HG02840 (cell line): ENCODE data around the gene GUCY2C.
"Not testable (repeated sequence)": the region's sequence is repeated elsewhere in the genome, so short reads cannot be mapped to it uniquely, and the experiment has no call there.

Experiments used
- ATAC-seq: cut with Tn5 transposase; IDR thresholded peaks from one replicate; pipeline ENCODE4 v1.9.1; 2021; ENCODE audit warnings: mild to moderate bottlenecking, moderate library complexity, moderate number of reproducible peaks; ENCODE audit not compliant: unreplicated experiment, low FRiP score

GUCY2C gene

GRCh38 chr12:14689144-14689543 lies 7.3 kb downstream of the GUCY2C start:
- no peak for ATAC-seq

DNA sequence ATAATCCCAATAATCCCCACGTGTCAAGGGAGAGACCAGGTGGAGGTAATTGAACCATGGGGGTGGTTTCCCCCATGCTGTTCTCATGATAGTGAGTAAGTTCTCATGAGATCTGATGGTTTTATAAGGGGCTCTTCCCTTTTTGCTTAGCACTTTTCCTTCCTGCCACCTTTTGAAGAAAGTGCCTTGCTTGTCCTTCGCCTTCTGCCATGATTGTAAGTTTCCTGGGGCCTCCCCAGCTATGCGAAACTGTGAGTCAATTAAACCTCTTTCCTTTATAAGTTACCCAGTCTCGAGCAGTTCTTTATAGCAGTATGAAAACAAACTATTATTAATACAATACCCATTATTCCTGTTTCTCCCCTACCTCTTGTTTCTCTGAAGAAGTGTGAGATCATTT lies 14.2 kb downstream of the GUCY2C start:
- ATAC-seq: not testable (repeated sequence)

- no peak for ATAC-seq
Measured at GRCh38 chr12:14681625-14682024, 14.8 kb downstream of the GUCY2C start.

- no peak for ATAC-seq
Measured at GRCh38 chr12:14681190-14681589, 15.2 kb downstream of the GUCY2C start.

GRCh38 chr12:14678547-14679150 lies 17.8 kb downstream of the GUCY2C start:
- no peak for ATAC-seq

GRCh38 chr12:14668591-14668990 lies 27.8 kb downstream of the GUCY2C start:
- ATAC-seq: no peak

- no peak for ATAC-seq
Measured at GRCh38 chr12:14665354-14666348, 30.7 kb downstream of the GUCY2C start.

DNA sequence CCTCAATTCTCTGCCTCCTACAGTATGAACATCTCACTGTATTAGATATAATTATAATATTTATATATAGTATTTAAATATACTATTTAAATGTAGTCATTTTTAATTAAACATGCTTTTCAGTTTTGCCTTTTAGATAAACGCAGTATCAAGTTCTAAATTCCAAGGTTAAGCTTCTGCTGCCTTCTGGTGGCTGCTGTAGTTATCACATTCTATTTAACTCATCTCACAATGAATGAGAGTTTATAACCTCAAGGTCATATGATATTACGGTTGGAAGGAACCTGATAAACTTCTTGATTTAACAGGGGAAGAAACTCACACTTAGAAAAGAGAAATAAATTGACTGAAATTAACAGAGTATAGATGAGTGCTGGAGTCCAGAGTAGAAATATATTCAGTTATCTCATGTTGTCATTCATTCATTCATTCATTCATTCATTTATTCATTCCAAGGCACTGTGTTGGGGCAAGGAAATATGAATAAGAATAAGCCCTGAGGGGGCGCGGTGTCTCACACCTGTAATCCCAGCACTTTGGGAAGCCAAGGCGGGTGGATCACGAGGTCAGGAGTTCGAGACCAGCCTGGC lies 31.9 kb downstream of the GUCY2C start:
- ATAC-seq: no peak

DNA sequence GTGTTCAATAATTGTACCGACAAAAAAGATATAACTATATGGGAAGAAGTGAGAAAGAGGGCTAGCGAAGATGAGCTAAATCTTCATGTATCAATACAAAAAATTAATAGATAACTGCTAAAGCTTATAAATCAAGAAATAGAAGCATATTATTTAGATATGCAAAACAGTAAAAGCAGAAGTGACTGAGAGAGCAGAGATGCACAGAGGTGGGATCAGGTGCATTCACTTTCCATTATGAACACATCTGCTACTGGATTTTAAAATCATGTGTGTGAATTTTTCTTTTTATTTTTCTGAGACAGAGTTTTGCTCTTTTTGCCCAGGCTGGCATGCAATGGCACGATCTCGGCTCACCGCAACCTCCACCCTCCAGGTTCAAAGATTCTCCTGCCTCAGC lies 33.4 kb downstream of the GUCY2C start:
- ATAC-seq: no peak

DNA sequence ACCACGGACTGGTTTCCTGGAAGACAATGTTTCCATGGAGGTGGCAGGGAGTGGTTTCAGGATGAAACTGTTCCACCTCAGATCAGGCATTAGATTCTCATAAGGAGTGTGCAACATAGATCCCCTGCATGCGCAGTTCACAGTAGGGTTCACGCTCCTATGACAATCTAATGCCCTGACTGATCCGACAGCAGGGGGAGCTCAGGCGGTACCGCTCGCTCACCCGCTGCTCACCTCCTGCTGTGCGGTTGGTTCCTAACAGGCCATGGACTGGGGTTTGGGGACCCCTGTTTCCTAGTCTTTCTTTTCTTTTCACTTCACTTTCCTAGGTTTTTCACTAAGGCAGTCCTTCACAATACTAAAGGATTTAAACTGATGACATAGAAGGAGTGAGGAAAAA lies 39.6 kb downstream of the GUCY2C start:
- ATAC-seq: no peak

- ATAC-seq: no peak
Measured at GRCh38 chr12:14655284-14655683, 41.1 kb downstream of the GUCY2C start.

- no peak for ATAC-seq
Measured at GRCh38 chr12:14654842-14655241, 41.6 kb downstream of the GUCY2C start.

GRCh38 chr12:14654416-14654815 lies 42.0 kb downstream of the GUCY2C start:
- ATAC-seq: no peak

DNA sequence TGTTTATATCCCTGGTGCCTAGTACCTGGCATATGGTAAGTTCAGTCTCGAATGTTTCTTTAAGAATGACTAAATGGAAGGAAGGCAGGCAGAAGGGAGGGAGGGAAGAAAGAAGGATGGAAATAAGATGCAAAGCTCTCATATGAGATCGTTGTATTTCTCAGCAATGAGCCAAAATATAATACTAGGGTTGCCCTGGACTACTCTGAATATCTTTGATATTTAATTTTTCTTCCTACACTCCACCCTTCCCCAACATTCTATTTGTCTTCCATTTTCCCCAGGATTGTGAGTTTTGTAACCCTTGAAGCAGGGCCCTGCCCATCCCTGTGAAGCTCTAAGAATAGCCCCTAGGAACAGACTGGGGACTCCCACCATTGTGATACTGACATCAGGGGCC lies 43.9 kb downstream of the GUCY2C start:
- no peak for ATAC-seq

DNA sequence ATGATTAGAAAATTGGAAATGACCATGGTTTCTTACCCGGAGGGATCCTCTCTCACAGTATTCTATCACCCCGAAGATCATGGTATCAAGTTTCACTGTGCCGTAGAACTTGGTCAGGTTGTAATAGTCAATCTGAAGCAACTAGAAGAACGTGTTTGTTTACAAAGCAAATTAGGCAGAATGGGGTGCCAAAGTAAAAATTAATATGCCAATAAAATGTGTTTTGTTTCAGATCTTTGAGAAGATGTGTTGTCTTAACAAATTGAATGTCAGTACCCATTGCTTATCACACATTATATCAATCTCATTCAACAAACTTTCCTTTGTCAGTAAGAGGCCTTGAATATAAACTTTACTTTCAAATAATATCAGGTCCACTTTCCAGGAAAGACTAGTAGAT lies 45.0 kb downstream of the GUCY2C start:
- ATAC-seq: no peak

GRCh38 chr12:14650789-14651188 lies 45.6 kb downstream of the GUCY2C start:
- no peak for ATAC-seq

- ATAC-seq: no peak
Measured at GRCh38 chr12:14647028-14647750, 49.2 kb downstream of the GUCY2C start.

DNA sequence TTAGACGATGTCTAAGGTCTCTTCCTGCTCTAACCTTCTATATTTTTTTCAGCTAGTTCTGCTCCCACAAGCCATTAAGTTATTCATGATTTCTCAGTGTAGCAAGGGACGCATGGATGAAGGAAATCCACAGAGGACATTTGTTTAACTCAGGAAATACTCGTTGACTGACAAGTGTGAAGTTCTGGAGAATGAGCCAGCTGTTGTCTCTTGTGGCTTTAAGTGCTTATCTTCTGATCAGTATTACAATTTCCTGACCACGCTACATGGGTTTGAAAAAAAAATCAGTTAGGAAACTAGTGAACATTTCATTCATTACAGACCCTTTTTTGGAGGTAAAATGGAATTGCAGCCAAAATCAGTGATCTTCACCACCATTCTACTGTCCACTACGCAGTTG lies 53.1 kb downstream of the GUCY2C start:
- ATAC-seq: no peak

DNA sequence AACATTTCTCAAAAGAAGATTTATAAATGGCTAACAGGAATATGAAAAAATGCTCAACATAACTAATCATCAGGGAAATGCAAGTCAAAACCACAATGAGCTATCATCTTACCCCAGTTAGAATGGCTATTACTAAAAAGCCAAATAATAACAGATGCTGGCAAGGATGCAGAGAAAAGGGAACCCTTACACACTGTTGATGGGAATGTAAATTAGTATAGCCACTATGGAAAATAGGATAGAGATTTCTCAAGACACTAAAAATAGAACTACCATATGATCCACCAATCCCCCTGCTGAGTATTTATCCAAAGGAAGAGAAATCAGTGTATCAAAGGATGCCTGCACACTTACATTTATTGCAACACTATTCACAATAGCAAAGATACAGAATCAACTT lies 58.3 kb downstream of the GUCY2C start:
- no peak for ATAC-seq

DNA sequence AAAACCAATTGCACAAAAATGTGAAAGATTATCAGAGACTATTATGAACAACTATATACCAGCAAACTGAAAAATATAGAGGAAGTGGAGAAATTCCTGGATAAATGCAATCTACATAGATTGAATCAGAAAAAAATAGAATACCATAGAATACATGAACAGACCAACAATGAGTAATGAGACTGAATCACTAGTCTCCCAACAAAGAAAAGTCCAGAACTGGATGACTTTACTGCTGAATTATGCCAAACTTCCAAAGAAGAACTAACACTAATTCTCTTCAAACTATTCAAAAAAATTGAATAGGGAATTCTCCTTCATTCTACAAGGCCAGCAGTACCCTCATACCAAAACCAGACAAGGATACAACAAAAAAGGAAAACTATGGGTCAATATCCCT lies 60.6 kb downstream of the GUCY2C start:
- no peak for ATAC-seq

DNA sequence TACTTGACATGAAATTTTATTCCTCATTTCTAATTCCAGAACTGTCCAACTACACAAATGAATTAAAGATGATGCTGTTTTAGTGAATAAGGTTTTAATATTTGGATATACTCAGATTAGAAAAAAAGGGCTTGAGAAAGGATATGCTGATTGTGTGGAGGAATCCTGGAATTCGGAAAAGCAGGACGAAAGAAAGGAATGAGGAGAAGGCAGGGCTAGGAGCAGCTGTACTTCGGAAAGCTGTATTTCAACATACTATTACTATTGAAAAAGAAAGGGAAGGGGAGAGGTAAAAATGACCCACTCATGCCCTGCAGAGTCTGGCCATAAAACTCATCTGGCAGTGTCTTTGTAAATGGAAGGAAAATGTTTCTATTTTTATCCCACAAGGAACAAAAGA lies 65.6 kb downstream of the GUCY2C start:
- no peak for ATAC-seq
